Activated CD4-positive, alpha-beta T cell treated with anti-CD3 and anti-CD28 coated beads for 36 hours (primary cell): ENCODE measurements around the gene AACS. TPM values are rescaled to one million over a fixed set of nuclear protein-coding genes. Genes with fewer than 3 reads are reported as not detected.
A peak's percentile ranks its signal among the peaks of the same experiment; 100 is the strongest.

Experiments
- ATAC-seq: fragments of 200-7000 bp; cut with Tn5 transposase; one replicate; pipeline ENCODE4 v1.10.0; 2021; ENCODE audit warnings: mild to moderate bottlenecking, moderate library complexity
- CTCF ChIA-PET: fragments of 350-600 bp; sonication (Branson Sonifier 250); formaldehyde crosslinking; loops from one replicate; lab custom pipeline; 2021; ENCODE audit warnings: antibody characterized with exemption; lab: Charles Lee
- POLR2A ChIA-PET: fragments of 350-600 bp; sonication (Branson Sonifier 250); formaldehyde crosslinking; loops from one replicate; lab custom pipeline; 2021; ENCODE audit warnings: antibody characterized with exemption, inconsistent platforms; lab: Charles Lee
- DNase-seq: peaks from one replicate; pipeline ENCODE4 v3.0.0-alpha.2; 2020
- H3K27ac Mint-ChIP-seq: one replicate; pipeline ENCODE4 v1.8.0; 2021; ENCODE audit warnings: mixed read lengths
- H3K27me3 Mint-ChIP-seq: one replicate; pipeline ENCODE4 v1.8.0; 2021; ENCODE audit warnings: mixed read lengths
- H3K36me3 Mint-ChIP-seq: one replicate; pipeline ENCODE4 v1.8.0; 2021; ENCODE audit warnings: low read depth, mixed read lengths
- H3K4me1 Mint-ChIP-seq: one replicate; pipeline ENCODE4 v1.8.0; 2021; ENCODE audit warnings: mixed read lengths
- H3K4me3 Mint-ChIP-seq: one replicate; pipeline ENCODE4 v1.8.0; 2021; ENCODE audit warnings: mild to moderate bottlenecking, moderate library complexity, mixed read lengths
- H3K9me3 Mint-ChIP-seq: one replicate; pipeline ENCODE4 v1.8.0; 2021; ENCODE audit warnings: low read depth, mixed read lengths
- intact Hi-C, 2 experiments: fragments of 100-400 bp; cut with DNase I in 1 of 2; cut with micrococcal nuclease in 1 of 2; formaldehyde crosslinking; loops; one replicate each; pipeline versions ENCODE4 v1.14.2 to v1.15.1; 2022 to 2024; cut with DNase I, micrococcal nuclease
- total RNA-seq, 2 experiments: library from RNA; stranded (reverse); gene quantifications; one replicate each; pipeline ENCODE4 v1.2.3, GENCODE V29; 2021

The AACS gene
- total RNA-seq, 2 experiments from 2014 or later: 13.9 to 16.6 TPM

DNA sequence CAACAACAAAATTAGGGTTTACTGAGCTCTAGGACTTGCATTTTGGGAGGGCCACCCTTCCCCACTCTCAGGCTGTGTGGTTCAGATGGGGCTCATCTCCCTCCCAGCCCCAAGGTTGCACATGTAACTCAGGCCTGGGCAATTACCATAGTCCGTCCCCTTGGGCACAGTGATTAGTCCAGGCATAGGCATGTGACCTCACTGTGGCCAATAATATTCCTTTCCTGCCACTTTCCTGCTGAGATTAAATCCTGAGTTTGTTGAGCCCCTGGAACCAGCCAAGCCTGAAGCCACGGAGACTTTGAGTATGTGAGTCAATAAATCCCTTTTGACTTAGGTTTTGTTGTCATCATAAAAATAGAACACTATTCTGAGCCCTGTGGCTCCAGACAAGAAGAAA lies 113.0 kb downstream of the AACS start:
- DNase-seq (no peak), ATAC-seq (no peak)
- H3K27me3 Mint-ChIP-seq: peaks cover 36% of the 10 kb centered on the region
- H3K4me1 Mint-ChIP-seq: peaks cover 2% of the 10 kb centered on the region
- H3K4me3 Mint-ChIP-seq: no peak overlapping the region
- no peaks in the 10 kb centered on the region for H3K36me3 Mint-ChIP-seq
- intact Hi-C loops: no loop called here
- no peaks in the 10 kb centered on the region for H3K9me3 Mint-ChIP-seq
- ChIA-PET POLR2A (no interaction called here), CTCF (interaction anchor here (1.0 kb wide), 1 partner anchor 25 kb away, joined by 3 read pairs; no protein-coding TSS in a partner anchor)
- H3K27ac Mint-ChIP-seq: no peak overlapping the region

DNA sequence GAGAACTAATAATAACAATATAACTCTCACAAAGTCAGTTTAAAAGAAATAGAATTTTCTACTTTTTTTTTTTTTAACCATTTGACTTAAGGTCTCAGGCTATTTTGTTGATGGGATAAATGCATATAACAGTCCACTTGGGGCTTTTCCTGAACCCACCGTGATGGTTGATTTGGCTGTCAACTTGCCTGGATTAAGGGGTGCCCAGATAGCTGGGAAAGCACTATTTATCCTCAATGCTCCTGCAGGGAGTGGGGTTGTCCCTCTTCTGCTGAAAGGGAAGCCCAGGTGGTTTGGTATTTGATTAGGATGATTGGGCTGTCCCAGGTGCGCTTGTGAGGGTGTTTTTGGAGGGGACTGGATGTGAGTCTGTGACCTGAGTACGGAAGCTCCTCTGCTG lies 114.9 kb downstream of the AACS start:
- intact Hi-C loops: loop anchor here (5.0 to 10.0 kb wide), 4 partner anchors 275 to 1695 kb away; no protein-coding TSS in a partner anchor
- Mint-ChIP-seq H3K27me3 (peaks cover 48% of the 10 kb centered on the region), H3K4me3 (no peak overlapping the region), H3K27ac (no peak overlapping the region), H3K4me1 (peaks cover 4% of the 10 kb centered on the region), H3K9me3 (no peaks in the 10 kb centered on the region), H3K36me3 (no peaks in the 10 kb centered on the region)
- no peak for DNase-seq
- ChIA-PET POLR2A (no interaction called here), CTCF (no interaction called here)
- no peak for ATAC-seq

DNA sequence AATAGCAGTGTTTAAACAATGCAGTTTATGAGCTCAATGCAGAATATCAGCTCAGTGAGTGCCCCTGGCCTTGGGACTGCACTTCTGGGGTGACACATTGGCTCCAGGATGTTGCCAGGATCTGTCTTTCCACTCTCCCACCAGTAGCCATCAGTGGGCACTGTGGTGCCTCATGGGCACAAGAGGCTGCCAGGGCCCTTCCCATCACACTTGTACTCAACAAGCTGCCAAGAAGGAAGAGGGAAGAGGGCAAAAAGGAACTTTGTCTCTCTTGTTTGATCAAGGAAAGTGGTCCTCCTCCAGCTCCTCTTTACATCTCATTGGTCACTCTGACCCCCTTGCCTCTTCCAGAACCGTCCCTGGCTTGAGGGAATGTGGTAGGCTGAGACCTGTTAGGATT lies 115.9 kb downstream of the AACS start:
- Mint-ChIP-seq H3K27me3 (peaks cover 49% of the 10 kb centered on the region), H3K4me1 (peaks cover 6% of the 10 kb centered on the region), H3K9me3 (no peaks in the 10 kb centered on the region), H3K4me3 (no peak overlapping the region), H3K27ac (no peak overlapping the region), H3K36me3 (no peaks in the 10 kb centered on the region)
- ChIA-PET CTCF (interaction anchor here (0.7 to 1.3 kb wide), 3 partner anchors 12 to 222 kb away, joined by 3 to 6 read pairs (median 3); no protein-coding TSS in a partner anchor), POLR2A (no interaction called here)
- intact Hi-C loops: loop anchor here (5.0 to 10.0 kb wide), 4 partner anchors 276 to 1694 kb away; no protein-coding TSS in a partner anchor
- DNase-seq: no peak
- no peak for ATAC-seq

DNA sequence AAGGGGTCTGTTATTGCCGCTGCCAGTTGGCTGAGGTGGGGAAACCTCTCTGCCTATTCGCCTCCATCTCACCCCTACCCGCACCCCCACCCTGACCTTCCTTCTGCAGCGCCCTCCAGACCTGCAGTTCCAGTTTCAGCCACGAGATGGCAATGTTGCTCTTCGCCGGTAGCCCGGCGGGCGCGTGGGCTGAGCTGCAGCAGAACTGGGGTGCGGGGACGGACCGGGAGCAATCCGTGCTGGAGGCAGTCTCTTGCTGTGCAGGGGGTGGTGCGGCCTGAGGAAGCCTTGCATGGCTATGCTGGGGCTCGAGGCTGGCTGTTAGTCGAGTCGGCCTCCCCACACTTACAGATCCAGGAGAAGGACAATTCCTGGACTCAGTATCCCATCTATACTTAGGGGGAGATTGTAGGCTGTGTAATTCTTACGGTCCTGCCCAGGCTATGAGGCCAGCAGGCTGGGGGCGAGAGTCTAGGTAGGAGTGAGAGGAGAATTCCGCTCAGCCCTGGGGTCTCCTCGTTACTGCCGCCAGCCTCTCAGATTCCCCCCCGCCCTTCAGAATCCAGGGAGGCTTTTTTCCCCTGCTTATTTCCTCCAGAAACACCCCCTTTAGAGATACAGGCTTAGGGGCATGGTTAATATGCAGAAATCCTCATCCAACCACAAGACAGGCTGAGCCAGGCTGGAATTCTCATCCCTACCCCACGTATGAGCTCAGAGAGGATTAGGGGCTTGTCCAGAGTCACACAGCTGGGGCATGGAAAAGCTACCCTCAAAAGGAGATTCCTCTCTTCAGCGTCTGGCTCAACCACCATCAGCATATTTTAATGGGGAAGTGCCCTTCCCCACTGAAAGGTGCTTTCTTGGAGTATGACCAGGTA lies 118.2 kb downstream of the AACS start:
- no peaks in the 10 kb centered on the region for H3K36me3 Mint-ChIP-seq
- peak; percentile 90 for DNase-seq
- no peak overlapping the region for H3K4me3 Mint-ChIP-seq
- H3K9me3 Mint-ChIP-seq: no peaks in the 10 kb centered on the region
- peaks cover 52% of the 10 kb centered on the region for H3K27me3 Mint-ChIP-seq
- peak; percentile 64 for ATAC-seq
- intact Hi-C loops: loop anchor here (1.0 to 10.0 kb wide), 7 partner anchors 147 to 1691 kb away; no protein-coding TSS in a partner anchor
- ChIA-PET POLR2A (no interaction called here), CTCF (interaction anchor here (0.6 to 2.2 kb wide), 14 partner anchors 14 to 280 kb away, joined by 3 to 18 read pairs (median 3); no protein-coding TSS in a partner anchor)
- peaks cover 6% of the 10 kb centered on the region for H3K4me1 Mint-ChIP-seq
- H3K27ac Mint-ChIP-seq: no peak overlapping the region

DNA sequence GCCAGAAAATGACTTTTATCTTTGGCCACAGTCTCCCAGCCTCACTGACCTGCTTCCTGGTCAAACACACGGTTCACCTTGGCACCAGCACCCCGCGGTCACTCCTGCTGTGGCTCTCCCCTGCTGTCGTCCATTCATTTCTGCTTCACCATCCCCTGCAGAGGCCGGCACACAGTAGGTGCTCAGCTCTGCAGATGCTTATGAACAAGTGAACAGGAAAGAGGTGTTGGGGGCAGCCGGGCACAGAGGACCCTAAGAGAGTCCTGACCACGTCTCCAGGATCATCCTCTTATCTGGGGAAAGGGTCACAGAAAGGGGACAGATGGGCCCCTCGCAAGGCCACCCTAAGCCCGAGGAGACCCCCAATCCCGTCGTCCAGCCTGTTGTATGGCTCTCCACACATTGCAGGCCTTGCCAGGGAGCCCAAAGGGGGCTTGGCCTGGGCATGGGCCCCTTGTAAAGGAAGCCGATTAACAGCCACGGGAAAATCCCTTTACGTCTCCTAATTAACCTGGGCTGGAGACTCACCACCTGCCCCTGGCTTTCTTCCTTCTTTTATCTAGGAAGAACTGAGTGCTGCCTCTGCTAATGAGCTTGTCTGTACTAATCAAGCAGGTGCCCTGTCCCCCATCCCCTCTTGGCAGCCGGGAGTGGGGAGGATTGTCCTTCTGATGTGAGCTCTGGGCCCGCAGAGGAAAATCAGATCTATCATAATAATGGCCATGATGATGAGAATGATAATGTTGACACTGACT lies 119.2 kb downstream of the AACS start:
- no peak for DNase-seq
- POLR2A ChIA-PET: no interaction called here
- Mint-ChIP-seq H3K36me3 (no peaks in the 10 kb centered on the region), H3K9me3 (no peaks in the 10 kb centered on the region), H3K27ac (no peak overlapping the region), H3K4me1 (peaks cover 6% of the 10 kb centered on the region), H3K4me3 (no peak overlapping the region), H3K27me3 (peaks cover 59% of the 10 kb centered on the region)
- intact Hi-C loops: loop anchor here (5.0 to 10.0 kb wide), 4 partner anchors 280 to 1690 kb away; no protein-coding TSS in a partner anchor
- CTCF ChIA-PET: interaction anchor here (0.5 to 2.2 kb wide), 11 partner anchors 14 to 504 kb away, joined by 3 to 18 read pairs (median 3); no protein-coding TSS in a partner anchor
- ATAC-seq: no peak

DNA sequence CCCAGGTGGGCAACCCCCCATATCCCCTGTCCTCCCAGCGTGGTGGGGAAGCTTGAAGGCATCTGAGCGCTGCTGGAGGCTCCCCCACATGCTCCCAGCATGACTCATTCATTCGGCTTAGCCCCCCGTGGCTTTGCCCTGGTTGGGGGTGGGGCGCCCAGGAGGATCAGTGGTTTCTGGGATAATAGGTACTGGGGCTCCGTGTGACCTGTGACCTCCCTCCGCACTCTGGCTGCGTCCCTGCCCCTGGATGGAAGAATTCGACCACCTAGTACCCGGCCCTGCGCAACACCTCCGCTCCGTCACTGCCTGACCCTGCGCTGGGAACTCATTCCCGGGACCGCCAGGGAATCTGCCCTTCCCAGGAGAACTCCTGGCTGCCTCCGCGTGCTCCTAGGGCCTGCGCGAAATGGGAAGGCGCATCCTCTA lies 120.1 kb downstream of the AACS start:
- peaks cover 6% of the 10 kb centered on the region for H3K4me1 Mint-ChIP-seq

DNA sequence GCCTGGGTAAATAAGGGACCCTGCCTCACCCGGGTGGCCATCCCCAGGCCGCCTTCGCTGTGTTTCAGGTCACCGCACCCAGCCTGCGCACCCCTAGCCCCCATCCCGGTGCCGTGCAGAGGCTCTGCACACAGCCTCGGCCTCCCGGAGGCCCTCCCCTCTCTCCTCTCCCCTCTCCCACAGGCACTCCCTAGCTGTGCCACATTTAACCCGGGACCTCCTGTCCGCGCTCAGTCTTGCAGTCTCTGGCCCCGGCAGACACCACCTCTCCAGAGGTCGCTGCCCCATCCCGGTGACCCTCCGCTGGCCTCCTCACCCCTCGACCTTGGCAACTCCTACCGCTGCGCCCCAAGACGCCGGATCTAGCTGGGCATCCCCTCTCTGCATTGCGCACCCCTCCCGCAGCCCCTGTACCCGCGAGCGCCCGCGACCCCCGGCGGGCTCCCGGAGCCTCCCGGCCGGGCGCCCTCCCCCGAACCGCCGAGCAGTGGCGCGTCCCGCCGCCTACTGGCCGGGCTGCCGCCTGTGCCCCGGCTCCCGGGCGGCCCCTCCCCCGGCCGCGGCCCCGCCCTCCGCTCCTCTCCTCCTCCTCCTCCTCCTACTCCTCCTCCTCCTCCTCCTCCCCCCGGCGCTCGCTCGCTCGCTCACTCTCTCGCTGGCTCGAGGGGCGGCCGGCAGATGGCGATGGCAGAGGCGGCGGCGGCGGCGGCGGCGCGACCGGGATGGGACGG lies 120.7 kb downstream of the AACS start, which contains the start of gene TMEM132B:
TMEM132B (plus strand) TSS at position 647 of the 731 bp plus-strand sequence.
- H3K4me1 Mint-ChIP-seq: peaks cover 6% of the 10 kb centered on the region
- H3K27me3 Mint-ChIP-seq: peaks cover 63% of the 10 kb centered on the region
- H3K9me3 Mint-ChIP-seq: no peaks in the 10 kb centered on the region
- H3K36me3 Mint-ChIP-seq: no peaks in the 10 kb centered on the region
- H3K4me3 Mint-ChIP-seq: no peak within 1 kb of the TSS
- H3K27ac Mint-ChIP-seq: no peak within 1 kb of the TSS
- POLR2A ChIA-PET: no interaction called here
- CTCF ChIA-PET: interaction anchor here (0.7 kb wide), 1 partner anchor 102 kb away, joined by 3 read pairs; no protein-coding TSS in a partner anchor
- ATAC-seq (peak; percentile 81), DNase-seq (peak; percentile 75)
- intact Hi-C loops: loop anchor here (10.0 kb wide), 3 partner anchors 281 to 1689 kb away; no protein-coding TSS in a partner anchor

More for the DNA sequence above, 120.1 kb downstream of the AACS start:
- no peak for DNase-seq
- Mint-ChIP-seq H3K36me3 (no peaks in the 10 kb centered on the region), H3K9me3 (no peaks in the 10 kb centered on the region), H3K27ac (no peak overlapping the region), H3K27me3 (peaks cover 64% of the 10 kb centered on the region), H3K4me3 (no peak overlapping the region)
- intact Hi-C loops: loop anchor here (10.0 kb wide), 3 partner anchors 281 to 1689 kb away; no protein-coding TSS in a partner anchor
- ChIA-PET POLR2A (no interaction called here), CTCF (interaction anchor here (0.7 to 0.9 kb wide), 3 partner anchors 14 to 103 kb away, joined by 3 read pairs; no protein-coding TSS in a partner anchor)
- no peak for ATAC-seq

DNA sequence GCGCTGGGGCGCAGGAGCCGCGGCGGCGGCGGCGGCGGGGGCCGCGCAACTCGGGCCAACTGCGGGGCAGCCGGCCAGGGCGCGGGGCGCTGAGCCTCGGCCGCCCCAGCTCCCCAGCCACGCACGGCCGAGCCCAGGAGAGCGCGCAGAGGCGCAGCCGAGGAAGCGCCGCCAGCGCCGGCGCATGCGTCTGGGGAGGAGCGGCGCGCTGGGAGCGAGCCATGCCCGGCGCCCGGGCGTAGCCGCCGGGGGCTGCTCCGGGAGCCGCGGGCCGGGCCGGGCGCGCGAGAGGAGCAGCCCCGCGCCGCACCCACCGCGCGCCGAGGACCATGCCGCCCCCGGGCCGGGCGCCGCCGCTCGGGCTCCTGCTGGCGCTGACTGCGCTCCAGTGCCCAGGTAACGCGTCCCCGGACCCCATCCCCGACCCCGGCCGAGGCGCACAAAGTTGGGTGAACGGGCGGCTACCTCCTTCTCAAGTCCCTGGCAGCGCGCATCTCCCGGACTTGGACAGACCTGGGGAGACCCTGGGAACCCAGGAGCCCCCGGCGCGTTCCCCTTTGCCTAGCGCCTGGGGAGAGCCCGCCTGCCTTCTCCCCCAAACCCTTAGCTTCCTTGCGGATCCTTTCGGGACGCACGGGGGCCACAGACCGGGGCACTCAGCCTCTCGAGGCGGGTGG lies 121.4 kb downstream of the AACS start:
- POLR2A ChIA-PET: no interaction called here
- H3K27me3 Mint-ChIP-seq: peaks cover 59% of the 10 kb centered on the region
- intact Hi-C loops: loop anchor here (10.0 kb wide), 3 partner anchors 282 to 1688 kb away; no protein-coding TSS in a partner anchor
- no peak for DNase-seq
- no peaks in the 10 kb centered on the region for H3K36me3 Mint-ChIP-seq
- no peak overlapping the region for H3K27ac Mint-ChIP-seq
- peak; percentile 7 for ATAC-seq
- no peaks in the 10 kb centered on the region for H3K9me3 Mint-ChIP-seq
- peaks cover 6% of the 10 kb centered on the region for H3K4me1 Mint-ChIP-seq
- CTCF ChIA-PET: no interaction called here
- no peak overlapping the region for H3K4me3 Mint-ChIP-seq

DNA sequence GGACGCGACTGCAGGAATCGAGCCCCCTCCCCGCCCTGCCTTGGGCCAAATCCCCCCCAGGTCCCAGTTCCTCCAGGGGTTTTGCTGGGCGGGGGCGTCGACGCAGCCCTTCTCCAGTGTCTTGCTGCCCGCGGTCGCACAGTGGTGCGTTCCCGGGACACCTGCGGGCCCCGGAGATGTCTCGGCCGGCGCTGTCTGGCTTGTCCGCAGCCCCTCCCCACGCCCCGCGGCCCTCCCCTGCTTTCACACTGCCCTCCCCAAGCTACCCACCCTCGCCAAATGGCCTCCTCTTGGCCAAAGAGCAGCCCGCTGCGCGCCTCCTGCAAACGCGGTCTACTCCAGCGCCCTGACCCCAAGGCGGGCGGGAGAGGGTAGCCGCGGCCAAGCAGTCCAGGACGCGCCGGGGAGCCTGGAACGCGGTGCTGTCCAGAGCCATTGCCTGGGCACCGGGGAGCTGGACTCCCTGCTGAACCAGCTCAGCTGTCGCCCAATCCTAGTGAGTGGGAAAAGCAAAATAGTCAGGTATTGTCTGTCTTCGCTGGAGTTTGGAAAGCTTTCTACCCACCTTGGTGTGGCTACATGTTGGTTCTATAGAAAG lies 122.0 kb downstream of the AACS start:
- H3K36me3 Mint-ChIP-seq: no peaks in the 10 kb centered on the region
- peaks cover 57% of the 10 kb centered on the region for H3K27me3 Mint-ChIP-seq
- no peaks in the 10 kb centered on the region for H3K9me3 Mint-ChIP-seq
- H3K4me1 Mint-ChIP-seq: peaks cover 6% of the 10 kb centered on the region
- ChIA-PET POLR2A (no interaction called here), CTCF (interaction anchor here (0.7 to 1.4 kb wide), 2 partner anchors 10 to 213 kb away, joined by 3 to 4 read pairs; no protein-coding TSS in a partner anchor)
- no peak overlapping the region for H3K27ac Mint-ChIP-seq
- intact Hi-C loops: loop anchor here (10.0 kb wide), 3 partner anchors 282 to 1688 kb away; no protein-coding TSS in a partner anchor
- H3K4me3 Mint-ChIP-seq: no peak overlapping the region
- DNase-seq (no peak), ATAC-seq (no peak)
